GM21360 (cell line): ENCODE results near the gene TRAPPC2.
"Not testable (repeated sequence)": the region's sequence is repeated elsewhere in the genome, so short reads cannot be mapped to it uniquely, and the experiment has no call there.

Source experiments
- ATAC-seq: cut with Tn5 transposase; IDR thresholded peaks from one replicate; pipeline ENCODE4 v1.9.1; 2021; ENCODE audit warnings: mild to moderate bottlenecking, moderate library complexity; ENCODE audit not compliant: unreplicated experiment

TRAPPC2 gene

GRCh38 chrX:13670197-13670596 is 64.2 kb downstream of the TRAPPC2 start:
- ATAC-seq, result no peak

- not testable (repeated sequence) for ATAC-seq
These were observed 64.7 kb downstream of the TRAPPC2 start for GRCh38 chrX:13669755-13670154.

- ATAC-seq, result peak; percentile 69
These were observed 65.1 kb downstream of the TRAPPC2 start for GRCh38 chrX:13669246-13669737.

DNA sequence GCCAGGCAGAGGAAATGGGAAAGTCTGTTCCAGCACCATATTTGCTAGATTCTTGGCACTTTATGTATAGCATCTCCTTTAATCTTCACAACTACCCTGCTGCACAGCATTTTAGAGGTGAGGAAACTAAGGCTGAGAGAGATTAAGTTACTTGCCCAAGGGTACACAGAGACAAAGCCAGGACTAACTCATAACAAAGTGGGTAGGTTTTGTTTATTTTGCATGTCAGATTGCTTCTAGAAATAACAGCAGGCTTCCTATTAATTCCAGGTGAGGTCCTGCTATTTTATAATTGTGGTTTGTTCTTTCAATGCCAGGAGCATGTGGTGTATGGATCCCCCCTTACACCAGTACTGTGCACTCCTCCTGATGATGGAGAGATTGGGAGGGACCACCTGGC is 66.5 kb downstream of the TRAPPC2 start:
- ATAC-seq, result no peak

- ATAC-seq, result no peak
These were observed 67.6 kb downstream of the TRAPPC2 start for GRCh38 chrX:13666836-13667235.

DNA sequence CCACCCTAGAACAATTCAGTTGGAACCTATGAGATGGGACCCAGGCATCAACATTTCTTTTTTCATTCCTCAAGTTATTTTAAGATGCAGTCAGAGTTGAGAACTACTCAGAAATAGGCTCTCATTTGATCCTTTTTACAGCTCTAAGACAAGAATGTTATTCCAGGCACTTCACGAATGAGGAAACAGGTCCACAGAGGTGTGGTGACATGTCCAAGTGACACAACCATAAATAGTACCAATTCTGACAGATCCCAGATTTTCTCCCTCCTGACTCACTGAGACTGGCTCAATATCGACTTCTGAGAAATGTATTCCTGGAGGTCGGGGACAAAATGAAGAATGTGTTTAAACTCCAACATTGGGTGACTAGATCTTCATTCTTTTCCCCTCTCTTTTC is 70.4 kb downstream of the TRAPPC2 start:
- no peak for ATAC-seq

- no peak for ATAC-seq
These were observed 72.0 kb downstream of the TRAPPC2 start for GRCh38 chrX:13662355-13662791.
